ENCODE measurements around the gene TIFAB.
A peak's percentile ranks its signal among the peaks of the same experiment; 100 is the strongest.

TIFAB gene

GRCh38 chr5:135481909-135482311 lies 29.8 kb upstream of the TIFAB start:
- Histone ChIP-seq H3K9me3 (ENCODE audit: control extremely low read depth in 1 of 5, control insufficient read depth in 4 of 5, insufficient read depth in 2 of 5, low read depth in 1 of 5, low read length in 4 of 5) (no peaks in the 10 kb centered on the region), H3K4me1 (ENCODE audit: control extremely low read depth in 1 of 4, control insufficient read depth in 4 of 4, insufficient read depth in 4 of 4, low read length in 3 of 4) (peaks cover 0 to 27% (median 15%) of the 10 kb centered on the region in 4 experiments), H3K36me3 (ENCODE audit: control insufficient read depth in 4 of 4, insufficient read depth in 4 of 4, low read length in 3 of 4) (no peaks in the 10 kb centered on the region), H3K4me3 (ENCODE audit: control insufficient read depth in 1 of 7, extremely low read depth in 1 of 7, insufficient read depth in 4 of 7, low read depth in 2 of 7, low read length in 6 of 7) (no peak overlapping the region), H3K27ac (ENCODE audit: insufficient read depth in 1 of 2, low read depth in 1 of 2, low read length in 2 of 2, poor library complexity in 1 of 2, severe bottlenecking in 2 of 2) (no peak overlapping the region), H3K27me3 (replicated peaks in 2 of 5; ENCODE audit: control insufficient read depth in 4 of 5, insufficient read depth in 5 of 5, low read length in 4 of 5) (peaks cover 0 to 28% (median 8%) of the 10 kb centered on the region in 5 experiments)
- no peak for DNase-seq
- WGBS (ENCODE audit: insufficient coverage) = 89% methylated on average over 3 of the region's 4 CpGs
- POLR2A ChIA-PET = no interaction called here
- CTCF ChIA-PET = interaction anchor here (1.3 to 2.5 kb wide), 4 partner anchors 10 to 70 kb away, joined by 3 to 11 read pairs (median 6); no protein-coding TSS in a partner anchor

DNA sequence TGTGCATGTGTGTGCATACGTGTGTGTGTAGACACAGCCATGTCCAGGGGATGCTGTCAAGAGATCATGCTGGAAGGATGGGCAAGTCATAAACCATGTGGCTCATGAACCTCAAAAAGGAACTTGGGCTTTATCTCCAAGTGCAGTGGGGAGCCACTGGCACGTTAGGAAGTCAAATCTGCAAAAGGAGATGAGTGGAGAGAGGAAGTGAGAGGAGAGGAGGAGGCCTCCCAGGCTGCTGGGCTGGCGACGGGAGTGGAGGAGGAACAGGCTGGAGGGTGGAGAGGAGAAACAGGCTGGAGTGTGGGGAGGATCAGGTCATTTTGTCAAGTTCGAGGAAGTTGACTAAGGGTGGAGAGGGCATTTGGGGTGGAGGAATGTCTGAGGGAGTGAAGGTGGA lies 29.2 kb upstream of the TIFAB start:
- POLR2A ChIA-PET = no interaction called here
- Histone ChIP-seq H3K27me3 (replicated peaks in 2 of 5; ENCODE audit: control insufficient read depth in 4 of 5, insufficient read depth in 5 of 5, low read length in 4 of 5) (peaks cover 0 to 28% (median 5%) of the 10 kb centered on the region in 5 experiments), H3K4me1 (ENCODE audit: control extremely low read depth in 1 of 4, control insufficient read depth in 4 of 4, insufficient read depth in 4 of 4, low read length in 3 of 4) (peaks cover 0 to 27% (median 15%) of the 10 kb centered on the region in 4 experiments), H3K36me3 (ENCODE audit: control insufficient read depth in 4 of 4, insufficient read depth in 4 of 4, low read length in 3 of 4) (no peaks in the 10 kb centered on the region), H3K27ac (ENCODE audit: insufficient read depth in 1 of 2, low read depth in 1 of 2, low read length in 2 of 2, poor library complexity in 1 of 2, severe bottlenecking in 2 of 2) (no peak overlapping the region), H3K4me3 (ENCODE audit: control insufficient read depth in 1 of 7, extremely low read depth in 1 of 7, insufficient read depth in 4 of 7, low read depth in 2 of 7, low read length in 6 of 7) (no peak overlapping the region), H3K9me3 (ENCODE audit: control extremely low read depth in 1 of 5, control insufficient read depth in 4 of 5, insufficient read depth in 2 of 5, low read depth in 1 of 5, low read length in 4 of 5) (no peaks in the 10 kb centered on the region)
- DNase-seq = peak; percentile 72 to 87 (median 81)
- CTCF ChIA-PET = interaction anchor here (2.3 kb wide), 1 partner anchor 70 kb away, joined by 9 read pairs; no protein-coding TSS in a partner anchor
- 3% methylated on average over 5 of the region's 5 CpGs for WGBS (ENCODE audit: insufficient coverage)

DNA sequence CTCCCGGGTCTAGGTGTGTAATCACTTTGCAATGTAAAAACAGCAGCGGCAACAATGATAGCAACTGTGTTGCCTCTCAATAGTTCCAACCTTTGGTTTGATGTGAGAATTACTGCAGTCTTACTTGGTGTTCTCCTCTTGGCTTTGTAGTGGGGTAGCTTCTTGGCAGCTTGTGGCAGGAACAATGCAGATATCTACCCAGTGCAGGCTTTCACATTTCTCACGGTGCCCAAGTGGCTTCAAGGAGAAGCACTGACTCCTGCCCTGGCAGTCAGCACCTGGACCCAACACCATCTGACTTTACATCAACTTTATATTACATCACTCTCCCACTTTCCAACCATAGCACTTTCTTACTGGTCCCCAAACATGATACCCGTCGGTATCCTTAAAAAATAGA lies 28.4 kb upstream of the TIFAB start:
- H3K27ac ChIP-seq (ENCODE audit: insufficient read depth in 1 of 2, low read depth in 1 of 2, low read length in 2 of 2, poor library complexity in 1 of 2, severe bottlenecking in 2 of 2) = no peak overlapping the region
- peaks cover 0 to 27% (median 15%) of the 10 kb centered on the region in 4 experiments for H3K4me1 ChIP-seq (ENCODE audit: control extremely low read depth in 1 of 4, control insufficient read depth in 4 of 4, insufficient read depth in 4 of 4, low read length in 3 of 4)
- no peaks in the 10 kb centered on the region for H3K9me3 ChIP-seq (ENCODE audit: control extremely low read depth in 1 of 5, control insufficient read depth in 4 of 5, insufficient read depth in 2 of 5, low read depth in 1 of 5, low read length in 4 of 5)
- peak in 2 of 3 donors; percentile 51 to 66 for DNase-seq
- no peak overlapping the region for H3K4me3 ChIP-seq (ENCODE audit: control insufficient read depth in 1 of 7, extremely low read depth in 1 of 7, insufficient read depth in 4 of 7, low read depth in 2 of 7, low read length in 6 of 7)
- CTCF ChIA-PET = interaction anchor here (1.0 to 30.2 kb wide), 7 partner anchors 11 to 80 kb away, joined by 3 to 1163 read pairs (median 8); no protein-coding TSS in a partner anchor
- 77% methylated on average over 3 of the region's 5 CpGs for WGBS (ENCODE audit: insufficient coverage)
- POLR2A ChIA-PET = no interaction called here
- H3K27me3 ChIP-seq (replicated peaks in 2 of 5; ENCODE audit: control insufficient read depth in 4 of 5, insufficient read depth in 5 of 5, low read length in 4 of 5) = peaks cover 0 to 26% (median 2%) of the 10 kb centered on the region in 5 experiments
- no peaks in the 10 kb centered on the region for H3K36me3 ChIP-seq (ENCODE audit: control insufficient read depth in 4 of 4, insufficient read depth in 4 of 4, low read length in 3 of 4)

DNA sequence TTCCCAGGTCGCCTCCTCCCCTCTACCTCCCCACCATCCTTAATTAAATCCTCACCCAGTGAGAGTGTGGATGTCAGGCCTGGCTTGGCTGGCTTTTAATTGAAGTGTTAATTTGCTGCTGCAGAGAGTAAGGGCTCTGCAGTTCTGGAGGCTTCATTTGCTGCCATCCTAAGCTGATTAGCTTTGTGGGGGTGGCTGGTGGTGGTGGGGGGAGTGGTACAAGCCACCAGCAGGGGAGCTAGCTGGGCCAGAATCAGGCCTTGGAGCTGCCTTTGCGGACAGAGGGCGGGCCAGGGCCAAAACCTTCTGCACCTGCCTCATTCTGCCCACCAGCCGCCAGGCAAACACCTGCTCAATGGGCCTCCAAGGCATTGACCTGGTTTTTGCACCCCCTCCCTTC lies 26.8 kb upstream of the TIFAB start:
- 100% methylated on average over 3 of the region's 4 CpGs for WGBS (ENCODE audit: insufficient coverage)
- Histone ChIP-seq H3K4me3 (ENCODE audit: control insufficient read depth in 1 of 7, extremely low read depth in 1 of 7, insufficient read depth in 4 of 7, low read depth in 2 of 7, low read length in 6 of 7) (no peak overlapping the region), H3K9me3 (ENCODE audit: control extremely low read depth in 1 of 5, control insufficient read depth in 4 of 5, insufficient read depth in 2 of 5, low read depth in 1 of 5, low read length in 4 of 5) (no peaks in the 10 kb centered on the region), H3K36me3 (ENCODE audit: control insufficient read depth in 4 of 4, insufficient read depth in 4 of 4, low read length in 3 of 4) (no peaks in the 10 kb centered on the region), H3K27ac (ENCODE audit: insufficient read depth in 1 of 2, low read depth in 1 of 2, low read length in 2 of 2, poor library complexity in 1 of 2, severe bottlenecking in 2 of 2) (no peak overlapping the region), H3K4me1 (ENCODE audit: control extremely low read depth in 1 of 4, control insufficient read depth in 4 of 4, insufficient read depth in 4 of 4, low read length in 3 of 4) (peaks cover 0 to 27% (median 15%) of the 10 kb centered on the region in 4 experiments), H3K27me3 (replicated peaks in 2 of 5; ENCODE audit: control insufficient read depth in 4 of 5, insufficient read depth in 5 of 5, low read length in 4 of 5) (peaks cover 0 to 25% (median 3%) of the 10 kb centered on the region in 5 experiments)
- no peak for DNase-seq
- ChIA-PET POLR2A (no interaction called here), CTCF (interaction anchor here (2.5 to 30.2 kb wide), 4 partner anchors 12 to 81 kb away, joined by 8 to 1163 read pairs (median 17); no protein-coding TSS in a partner anchor)

- no peak for DNase-seq
- H3K27ac ChIP-seq (ENCODE audit: insufficient read depth in 1 of 2, low read depth in 1 of 2, low read length in 2 of 2, poor library complexity in 1 of 2, severe bottlenecking in 2 of 2) = no peak overlapping the region
- H3K27me3 ChIP-seq (replicated peaks in 2 of 5; ENCODE audit: control insufficient read depth in 4 of 5, insufficient read depth in 5 of 5, low read length in 4 of 5) = peaks cover 0 to 33% (median 3%) of the 10 kb centered on the region in 5 experiments
- peaks cover 0 to 19% (median 14%) of the 10 kb centered on the region in 4 experiments for H3K4me1 ChIP-seq (ENCODE audit: control extremely low read depth in 1 of 4, control insufficient read depth in 4 of 4, insufficient read depth in 4 of 4, low read length in 3 of 4)
- H3K9me3 ChIP-seq (ENCODE audit: control extremely low read depth in 1 of 5, control insufficient read depth in 4 of 5, insufficient read depth in 2 of 5, low read depth in 1 of 5, low read length in 4 of 5) = no peaks in the 10 kb centered on the region
- ChIA-PET CTCF (interaction anchor here (30.2 kb wide), 1 partner anchor 83 kb away, joined by 1163 read pairs; no protein-coding TSS in a partner anchor), POLR2A (no interaction called here)
- H3K36me3 ChIP-seq (ENCODE audit: control insufficient read depth in 4 of 4, insufficient read depth in 4 of 4, low read length in 3 of 4) = no peaks in the 10 kb centered on the region
- H3K4me3 ChIP-seq (ENCODE audit: control insufficient read depth in 1 of 7, extremely low read depth in 1 of 7, insufficient read depth in 4 of 7, low read depth in 2 of 7, low read length in 6 of 7) = no peak overlapping the region
- 85% methylated on average over 11 of the region's 14 CpGs for WGBS (ENCODE audit: insufficient coverage)
These were observed 25.5 kb upstream of the TIFAB start for GRCh38 chr5:135477613-135478066.

GRCh38 chr5:135476615-135477581 lies 24.7 kb upstream of the TIFAB start:
- peaks cover 0 to 12% (median 8%) of the 10 kb centered on the region in 4 experiments for H3K4me1 ChIP-seq (ENCODE audit: control extremely low read depth in 1 of 4, control insufficient read depth in 4 of 4, insufficient read depth in 4 of 4, low read length in 3 of 4)
- ChIA-PET CTCF (interaction anchor here (1.3 to 30.2 kb wide), 3 partner anchors 11 to 83 kb away, joined by 4 to 1163 read pairs (median 7); no protein-coding TSS in a partner anchor), POLR2A (no interaction called here)
- no peak overlapping the region for H3K4me3 ChIP-seq (ENCODE audit: control insufficient read depth in 1 of 7, extremely low read depth in 1 of 7, insufficient read depth in 4 of 7, low read depth in 2 of 7, low read length in 6 of 7)
- WGBS (ENCODE audit: insufficient coverage) = 68% methylated on average over 11 of the region's 24 CpGs
- no peaks in the 10 kb centered on the region for H3K9me3 ChIP-seq (ENCODE audit: control extremely low read depth in 1 of 5, control insufficient read depth in 4 of 5, insufficient read depth in 2 of 5, low read depth in 1 of 5, low read length in 4 of 5)
- peak; percentile 49 to 74 (median 57) for DNase-seq
- H3K27ac ChIP-seq (ENCODE audit: insufficient read depth in 1 of 2, low read depth in 1 of 2, low read length in 2 of 2, poor library complexity in 1 of 2, severe bottlenecking in 2 of 2) = no peak overlapping the region
- peaks cover 0 to 37% (median 3%) of the 10 kb centered on the region in 5 experiments for H3K27me3 ChIP-seq (replicated peaks in 2 of 5; ENCODE audit: control insufficient read depth in 4 of 5, insufficient read depth in 5 of 5, low read length in 4 of 5)
- H3K36me3 ChIP-seq (ENCODE audit: control insufficient read depth in 4 of 4, insufficient read depth in 4 of 4, low read length in 3 of 4) = no peaks in the 10 kb centered on the region
